Measurements from ENCODE around the gene SLC25A13.
"Not testable (repeated sequence)": the region's sequence is repeated elsewhere in the genome, so short reads cannot be mapped to it uniquely, and the experiment has no call there.

SLC25A13 gene

DNA sequence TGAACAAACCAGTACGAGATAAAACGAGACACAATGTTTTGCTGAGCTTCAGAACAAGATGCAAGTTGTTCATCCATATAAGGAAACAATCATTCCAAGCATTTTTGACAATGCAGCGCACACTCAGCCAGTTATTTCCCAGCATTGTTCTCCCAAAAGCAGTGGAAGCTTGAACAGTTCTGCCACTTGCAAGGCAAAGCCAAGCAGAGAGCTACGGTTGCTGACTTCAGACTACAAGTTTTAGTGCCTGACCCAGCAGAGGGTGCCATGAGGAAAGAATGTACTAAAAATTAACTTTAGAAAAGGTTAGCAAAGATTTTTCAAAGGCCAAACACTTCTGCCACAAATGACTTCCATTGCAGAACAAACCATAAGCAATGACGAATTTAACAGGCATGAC, 152.5 kb downstream of the SLC25A13 start:
- DNase-seq, result peak in 16 of 56 donors; percentile 2 to 35 (median 12)

DNA sequence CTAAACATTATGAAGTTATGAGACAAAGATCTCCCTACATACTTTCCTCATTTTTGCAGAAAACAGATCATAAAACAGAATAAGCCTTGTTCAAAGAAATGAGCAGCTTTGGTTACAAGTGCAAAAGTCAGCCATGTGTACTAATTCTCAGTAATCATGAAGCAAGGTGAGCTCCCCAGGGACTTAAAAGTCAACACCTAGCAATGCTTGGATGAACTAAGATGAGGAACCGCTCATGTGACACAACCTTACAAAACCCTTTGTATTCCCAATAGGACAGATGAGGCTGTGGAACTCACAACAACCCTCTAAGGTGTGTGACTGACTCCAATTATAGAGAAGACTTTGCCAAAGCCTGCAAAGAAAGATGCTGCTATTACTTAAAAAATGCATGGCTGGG, 154.5 kb downstream of the SLC25A13 start:
- no peak for DNase-seq

DNA sequence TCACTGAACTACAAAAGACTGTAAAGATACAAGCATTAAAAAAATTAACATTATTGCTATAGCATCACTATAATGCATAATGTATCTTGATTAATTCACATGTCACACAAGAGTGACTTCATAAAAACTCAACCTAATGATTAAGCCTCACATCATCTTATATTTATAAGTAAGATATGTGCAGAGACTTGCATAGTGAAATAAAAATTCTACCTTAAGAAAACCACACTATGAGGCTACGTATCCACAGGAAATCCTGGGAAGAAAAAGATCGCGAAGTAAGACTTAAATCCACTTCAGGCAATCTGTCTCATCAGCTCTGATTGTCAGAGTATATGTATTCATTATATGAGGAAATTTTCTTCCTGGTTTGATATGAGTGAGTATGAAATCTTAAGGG, 160.0 kb downstream of the SLC25A13 start:
- no peak for DNase-seq

DNA sequence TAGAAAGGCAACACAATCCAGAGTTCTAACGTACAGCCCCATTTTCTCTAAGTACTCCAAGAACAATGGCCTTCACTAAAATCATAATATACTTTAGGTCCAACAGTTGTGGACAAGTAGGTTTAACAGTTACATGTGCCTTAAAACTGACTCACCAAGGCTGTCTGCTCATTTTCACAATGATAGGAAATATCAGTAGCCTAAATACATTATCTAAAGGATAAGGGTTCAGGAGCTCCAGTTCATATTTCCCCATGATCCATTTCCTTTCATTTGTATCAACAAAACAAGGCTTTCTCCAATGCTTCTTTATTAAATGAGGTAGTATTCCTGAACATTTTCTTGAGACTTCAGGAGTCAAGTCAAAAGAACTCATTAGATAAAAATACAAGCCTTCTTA, 164.0 kb downstream of the SLC25A13 start:
- DNase-seq, result no peak

DNA sequence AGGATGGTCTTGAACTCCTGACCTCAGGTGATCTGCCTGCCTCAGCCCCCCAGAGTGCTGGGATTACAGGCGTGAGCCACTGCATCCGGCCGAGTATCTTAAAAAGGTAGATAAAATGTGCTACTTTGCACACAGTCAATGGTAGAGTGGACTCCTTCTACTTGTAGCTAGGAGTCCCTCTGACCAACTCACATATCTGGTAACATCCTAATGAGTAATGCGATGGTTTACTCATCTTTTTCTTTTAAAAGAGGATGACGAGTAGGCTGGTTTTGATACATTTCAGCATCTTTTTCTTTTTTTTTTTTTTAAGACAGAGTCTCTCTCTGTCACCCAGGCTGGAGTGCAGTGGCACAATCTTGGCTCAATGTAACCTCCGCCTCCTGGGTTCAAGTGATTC, 167.4 kb downstream of the SLC25A13 start:
- not testable (repeated sequence) for DNase-seq

DNA sequence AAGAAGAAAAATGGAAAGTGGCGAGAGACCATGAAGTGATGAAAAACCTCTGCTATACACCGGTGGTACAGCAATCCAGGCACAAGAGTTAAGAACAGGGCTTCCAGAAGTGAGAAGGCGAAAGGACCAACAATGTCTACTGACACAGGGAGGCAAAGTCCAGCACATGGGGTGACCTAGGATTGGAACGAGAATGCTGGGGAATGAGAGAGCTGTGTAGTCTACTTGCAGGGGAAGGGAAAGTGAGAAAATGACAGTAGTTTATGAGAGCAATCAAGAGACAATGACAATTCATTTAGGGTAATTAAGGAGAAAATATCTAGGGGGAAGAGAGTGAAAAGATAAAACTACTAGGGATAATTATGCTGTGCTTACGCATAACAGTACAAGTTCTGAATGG, 169.2 kb downstream of the SLC25A13 start:
- no peak for DNase-seq

DNA sequence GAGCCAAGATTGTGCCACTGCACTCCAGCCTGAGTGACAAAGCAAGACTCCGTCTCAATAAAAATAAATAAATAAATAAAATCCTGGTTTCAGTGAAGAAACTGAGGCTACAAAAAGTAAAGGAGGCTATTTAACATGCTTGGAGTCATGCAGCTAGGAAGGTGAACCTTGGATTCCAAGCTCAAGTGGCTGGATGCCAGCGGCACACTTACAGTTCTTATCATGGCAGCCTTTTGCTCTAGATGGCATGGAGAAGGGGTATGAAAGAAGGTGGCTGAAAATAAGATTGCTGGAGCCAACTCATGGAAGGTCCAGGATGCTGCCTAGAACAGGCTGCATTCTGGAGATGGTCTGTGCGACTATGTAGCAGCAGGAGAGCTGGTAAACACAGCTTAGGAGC, 170.0 kb downstream of the SLC25A13 start:
- no peak for DNase-seq

DNA sequence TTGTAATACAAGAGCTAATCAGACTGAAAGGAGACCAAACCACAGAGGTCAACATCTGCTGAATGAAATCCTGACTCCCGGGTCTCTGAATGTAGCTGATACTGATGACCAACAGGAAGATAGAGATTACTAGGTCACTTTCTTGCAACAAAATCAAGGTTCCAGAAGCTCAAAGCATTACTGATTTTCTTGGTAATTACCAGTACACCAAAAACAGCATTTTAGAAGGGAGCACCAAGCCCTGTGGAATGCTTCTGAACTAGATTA, 177.7 kb downstream of the SLC25A13 start:
- DNase-seq, result no peak

DNA sequence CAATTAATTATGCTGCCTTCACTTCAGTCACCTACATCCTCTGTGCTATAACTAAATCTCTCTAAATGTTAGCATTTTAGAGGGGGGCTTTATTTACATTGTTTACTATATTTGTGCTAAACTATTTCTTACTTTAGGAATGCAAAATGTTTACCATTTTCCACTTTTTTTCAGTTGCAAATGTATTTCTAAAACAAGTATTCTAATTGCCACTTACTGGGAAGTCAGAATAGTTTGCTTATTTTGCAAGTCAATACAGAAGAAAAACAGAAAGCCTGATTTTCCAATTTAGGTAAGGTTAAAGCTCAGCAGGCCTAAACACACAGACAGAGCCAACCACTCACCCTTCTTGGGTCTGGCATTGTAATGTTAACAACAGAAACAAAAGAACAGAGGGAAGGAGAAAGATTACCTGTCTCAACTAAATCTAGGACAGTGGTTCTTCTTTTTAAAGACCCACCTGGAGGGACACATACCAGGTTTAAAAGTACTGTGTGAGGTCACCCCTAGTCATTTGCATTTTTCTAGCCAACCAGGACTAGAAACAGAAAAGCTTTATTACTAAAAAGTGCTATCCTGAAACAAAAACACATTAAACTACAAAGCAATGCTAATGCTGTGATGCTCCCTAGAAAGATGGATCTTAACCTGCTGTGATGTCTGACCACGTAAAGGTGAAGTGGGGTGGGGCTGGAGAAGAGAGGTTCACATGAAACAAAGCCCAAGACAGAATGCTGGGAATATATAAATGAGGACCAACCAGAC, 178.2 kb downstream of the SLC25A13 start:
- no peak for DNase-seq

DNA sequence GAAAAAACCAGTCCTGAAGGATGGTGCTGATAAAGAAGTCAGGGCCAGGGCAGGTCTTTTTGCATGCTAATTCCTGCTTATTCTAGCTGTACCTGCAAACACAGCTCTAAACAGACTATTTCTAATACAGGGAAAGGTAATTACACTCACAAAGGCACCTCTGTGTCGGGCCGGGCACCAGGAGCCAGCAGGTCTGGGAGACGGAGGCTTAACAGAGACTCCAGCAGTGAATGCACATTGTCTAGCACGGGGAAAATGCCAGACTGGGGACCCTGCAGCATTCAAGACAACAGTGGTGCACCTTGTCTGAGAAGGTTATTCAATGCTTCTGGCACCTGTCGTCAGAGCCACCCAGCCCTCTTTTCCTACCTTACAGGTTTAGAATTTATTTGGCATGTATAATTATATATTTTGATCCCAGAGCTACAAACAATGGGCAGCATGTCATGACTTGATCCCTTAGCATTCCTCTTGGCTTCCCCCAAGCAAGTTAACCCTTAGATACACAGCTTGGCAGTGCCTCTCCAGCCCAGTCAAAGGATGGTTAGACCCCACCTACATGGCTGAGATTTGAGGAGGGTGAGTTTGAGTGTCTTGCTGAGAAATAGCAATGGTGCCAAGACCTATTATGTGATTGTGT, 185.2 kb downstream of the SLC25A13 start:
- DNase-seq, result no peak

DNA sequence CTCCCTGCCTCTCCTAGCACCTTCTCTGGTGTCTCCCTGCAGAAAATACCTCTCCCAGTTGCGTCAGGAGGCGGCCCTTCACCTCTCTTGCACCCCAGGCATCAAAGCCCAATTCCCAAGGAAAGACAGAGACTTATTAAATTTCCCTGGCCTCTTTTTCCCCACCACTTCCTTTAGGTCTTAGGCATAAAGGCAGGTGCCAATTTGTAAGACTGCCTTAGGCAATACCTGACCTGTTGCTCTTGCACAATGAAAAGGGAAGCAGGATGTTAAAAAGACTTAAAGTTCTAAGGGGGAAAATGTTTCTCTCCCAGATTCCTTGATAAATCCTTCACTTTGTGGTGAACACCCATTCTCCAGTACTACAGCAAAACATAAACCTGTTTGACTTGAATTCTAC, 186.7 kb downstream of the SLC25A13 start:
- no peak for DNase-seq

DNA sequence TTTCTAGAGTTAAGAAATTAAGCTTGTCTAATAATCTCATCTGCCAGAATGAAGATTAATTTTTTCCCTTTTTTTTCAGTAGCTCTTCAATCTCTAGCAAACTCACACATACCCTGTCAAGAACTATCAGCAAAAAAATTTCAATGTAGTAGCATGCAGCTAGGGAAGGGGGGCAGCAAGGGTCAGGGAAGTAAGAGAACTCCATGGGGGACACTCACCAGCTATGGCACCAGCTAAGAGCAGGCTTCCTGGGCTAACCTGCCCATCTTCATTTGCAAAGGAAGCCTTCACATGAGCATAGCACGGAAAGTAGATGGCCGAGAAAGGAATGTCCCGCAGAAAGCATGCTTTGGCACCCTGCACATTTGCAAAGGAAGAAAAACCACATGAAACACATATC, 190.4 kb downstream of the SLC25A13 start:
- DNase-seq, result no peak

DNA sequence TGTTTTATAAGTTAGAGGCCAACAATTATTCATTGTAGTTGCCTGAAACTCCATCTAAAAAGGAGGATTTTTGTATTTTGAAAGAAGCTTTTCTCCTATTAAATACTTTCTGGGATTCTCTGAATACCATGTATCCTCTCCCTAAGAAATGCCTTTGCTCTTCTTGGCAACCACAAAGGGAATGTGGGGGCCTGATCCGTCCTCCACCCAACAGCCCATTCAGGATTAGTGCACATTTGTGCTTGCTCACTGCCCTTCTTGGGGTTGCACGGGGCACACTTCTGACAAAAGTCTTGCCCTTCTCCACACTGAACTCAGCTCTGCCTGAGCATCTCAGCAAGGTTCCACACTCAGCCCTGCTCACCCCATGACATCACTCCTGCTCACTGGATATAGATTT, 194.2 kb downstream of the SLC25A13 start:
- DNase-seq, result no peak

DNA sequence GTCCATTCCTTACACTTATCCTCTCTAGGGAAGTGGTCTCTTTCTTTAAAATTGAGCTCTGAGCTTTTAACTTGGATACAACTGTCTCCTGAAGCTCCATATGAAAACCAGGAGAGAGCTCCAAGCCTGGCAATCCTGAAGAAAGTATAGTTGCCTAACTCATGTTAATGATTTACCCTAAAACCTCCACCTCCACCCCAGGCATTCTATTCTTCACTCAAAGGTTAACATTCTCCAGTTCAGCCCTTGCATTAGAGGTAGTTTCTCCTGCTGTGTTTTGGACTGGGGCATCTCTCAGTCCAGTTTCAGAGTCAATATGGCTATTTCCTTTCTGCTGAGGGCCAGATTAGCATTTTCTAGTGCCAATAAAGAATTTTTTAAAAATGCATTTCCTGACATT, 195.5 kb downstream of the SLC25A13 start:
- no peak for DNase-seq

DNA sequence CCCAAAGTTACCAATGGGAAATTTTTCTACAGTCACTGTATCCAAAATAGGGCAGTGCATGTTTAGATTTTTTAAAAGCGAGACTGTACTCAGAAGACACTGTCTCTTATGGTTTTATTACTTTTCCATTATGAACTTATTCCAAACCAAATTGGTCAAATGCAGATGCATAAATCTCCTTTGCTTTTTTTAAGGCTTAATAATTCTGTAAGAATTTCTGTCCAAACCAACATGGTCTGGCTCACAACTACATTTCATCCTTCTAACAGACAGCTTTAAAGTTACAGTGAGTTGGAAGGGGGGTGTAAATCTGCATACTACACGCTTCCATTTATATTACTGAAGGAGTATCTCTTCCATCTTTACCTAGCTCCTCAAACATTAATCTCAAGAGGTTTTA, 199.2 kb downstream of the SLC25A13 start:
- DNase-seq, result no peak

DNA sequence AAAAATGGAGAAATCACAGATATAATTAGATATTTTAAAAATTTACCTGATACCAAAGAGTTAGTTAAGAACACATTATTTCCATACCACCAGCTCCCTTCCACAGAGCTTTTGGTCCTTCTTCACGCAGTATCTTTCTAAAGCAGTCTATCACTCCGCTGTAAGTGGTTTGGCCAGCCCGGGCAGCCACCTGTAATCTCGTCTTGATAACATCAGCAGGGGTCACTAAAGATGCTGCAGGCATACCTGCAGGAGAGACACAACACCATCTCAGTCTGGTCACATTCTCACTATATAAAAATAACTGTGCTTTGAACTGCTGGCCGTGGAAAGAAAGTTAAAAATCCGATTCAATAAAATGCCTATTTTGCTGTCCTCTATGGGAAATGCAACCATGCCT, 200.1 kb downstream of the SLC25A13 start:
- DNase-seq, result no peak

DNA sequence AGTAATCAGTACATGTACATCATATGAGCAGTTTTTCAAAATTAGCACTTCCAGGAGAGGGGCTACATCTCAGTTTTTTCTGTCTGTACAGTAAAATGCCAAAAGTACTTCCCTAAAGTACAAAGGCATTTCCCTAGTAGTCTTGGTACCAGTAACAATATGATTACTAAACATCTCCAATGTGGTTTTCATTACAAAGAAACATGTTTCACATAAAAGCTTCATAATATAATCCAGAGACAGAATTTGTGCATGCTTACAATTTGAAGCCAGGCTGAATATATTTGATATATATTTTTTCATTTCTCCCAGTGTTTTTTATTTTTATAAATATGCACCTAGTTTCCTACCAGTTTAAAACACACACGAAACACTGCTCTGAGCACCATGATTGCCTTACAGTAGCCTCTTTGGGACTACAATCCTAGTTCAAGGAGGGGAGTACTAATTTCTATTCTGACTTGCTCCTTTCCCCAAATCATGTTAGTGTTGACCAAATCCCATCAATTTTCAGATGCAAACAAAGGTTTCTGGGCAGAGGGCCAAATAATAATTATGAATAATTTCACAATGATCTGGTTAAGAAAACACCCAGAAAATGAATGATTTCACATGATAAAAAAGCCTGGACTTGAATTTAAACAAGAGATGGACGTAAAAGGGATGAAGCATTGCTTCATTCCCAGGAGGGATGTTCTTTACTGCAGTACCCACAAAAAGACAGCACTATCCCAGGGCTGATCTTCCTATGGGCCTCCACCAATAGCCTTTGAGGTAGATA, 201.3 kb downstream of the SLC25A13 start:
- no peak for DNase-seq

DNA sequence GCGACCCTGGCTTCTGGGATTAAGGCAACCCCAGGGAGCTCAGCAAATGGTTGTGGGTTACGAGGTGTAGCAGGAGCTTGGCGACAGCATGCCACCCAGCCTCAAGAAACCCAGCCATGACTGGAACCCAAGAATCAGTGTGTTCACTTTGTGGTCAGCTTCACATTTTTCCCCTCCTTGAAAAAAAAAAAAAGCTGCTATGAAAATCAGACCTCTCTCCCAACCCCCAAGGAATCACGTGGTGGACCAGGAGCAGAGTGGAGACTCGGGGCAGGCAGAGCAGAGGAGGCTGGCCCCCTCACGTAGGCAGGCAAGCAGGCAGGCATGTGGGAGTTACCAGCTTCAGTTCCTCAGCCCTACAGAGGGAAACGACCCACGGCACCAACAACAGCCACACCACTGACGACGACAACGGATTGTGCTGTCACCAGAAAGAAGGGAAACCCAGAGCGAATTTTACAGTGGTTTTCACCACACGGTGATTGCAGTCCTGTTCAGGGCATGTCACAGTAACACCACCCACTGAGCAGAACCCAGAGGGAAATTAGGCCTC, 203.4 kb downstream of the SLC25A13 start:
- no peak for DNase-seq

DNA sequence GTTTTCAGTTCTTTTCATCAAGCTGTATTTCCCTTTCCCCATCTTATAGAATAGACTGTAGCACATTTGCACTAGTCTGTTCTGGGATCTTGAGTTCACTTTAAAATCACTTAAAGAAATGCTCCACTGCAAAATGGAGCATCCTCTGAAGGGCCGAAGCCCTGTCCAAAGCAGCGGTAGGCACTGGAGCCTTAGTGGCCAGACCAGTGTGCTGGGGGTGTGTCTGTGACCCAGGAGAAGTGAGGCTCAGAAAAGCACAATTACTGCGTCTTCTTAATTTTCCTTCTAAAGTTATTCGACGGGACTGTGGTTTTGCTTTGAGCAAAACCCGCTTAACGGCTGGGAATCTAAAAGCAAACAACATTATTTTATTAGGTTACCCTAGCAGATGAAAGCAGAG, 205.7 kb downstream of the SLC25A13 start:
- no peak for DNase-seq

DNA sequence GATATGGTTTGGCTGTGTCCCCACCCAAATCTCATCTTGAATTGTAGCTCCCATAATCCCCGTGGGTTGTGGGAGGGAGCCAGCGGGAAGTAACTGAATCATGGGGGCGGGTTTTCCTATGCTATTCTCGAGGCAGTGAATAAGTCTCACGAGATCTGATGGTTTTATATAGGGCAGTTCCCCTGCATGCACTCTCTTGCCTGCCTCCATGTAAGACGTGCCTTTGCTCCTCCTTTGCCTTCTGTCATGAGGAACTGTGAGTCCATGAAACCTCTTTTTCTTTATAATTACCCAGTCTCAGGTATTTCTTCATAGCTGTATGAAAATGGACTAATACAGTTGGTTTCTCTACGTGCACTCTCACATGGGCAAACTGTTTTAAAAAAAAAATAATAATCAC, 207.7 kb downstream of the SLC25A13 start:
- no peak for DNase-seq

DNA sequence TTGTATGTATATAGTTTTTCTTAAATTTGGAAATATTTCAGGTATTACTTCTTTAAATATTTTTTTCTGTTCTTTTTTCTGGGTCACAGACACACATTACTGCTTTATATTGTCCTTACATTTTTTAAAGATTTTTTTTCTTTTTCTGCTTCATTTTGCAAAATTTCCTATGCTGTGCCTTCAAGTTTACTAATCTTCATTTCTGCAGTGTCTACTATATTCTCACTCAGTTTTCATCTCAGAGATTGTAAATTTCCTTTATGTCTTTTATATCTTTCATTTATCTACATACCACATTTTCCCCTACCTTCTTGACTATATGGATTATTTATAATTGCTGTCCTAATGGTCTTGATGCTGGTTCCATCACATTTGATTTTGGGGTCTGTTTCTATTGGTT, 210.5 kb downstream of the SLC25A13 start:
- DNase-seq, result no peak

DNA sequence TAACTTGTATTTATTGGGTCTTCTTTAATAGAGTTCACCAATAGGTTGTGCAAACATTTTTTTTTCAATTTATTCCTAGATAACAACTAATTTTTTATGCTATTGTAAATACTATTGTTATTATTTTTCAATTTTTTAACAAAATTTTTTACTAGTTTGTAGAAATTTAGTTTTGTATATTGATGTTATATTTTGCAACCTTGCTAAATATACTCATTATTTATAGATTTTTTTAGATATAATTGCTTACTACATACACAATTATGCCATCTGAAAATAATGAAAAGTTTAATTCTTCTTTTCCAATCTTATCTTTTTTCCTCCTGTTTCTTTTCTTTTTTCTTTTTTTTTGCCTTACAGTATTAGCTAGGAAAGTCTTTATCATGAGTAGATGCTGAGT, 216.9 kb downstream of the SLC25A13 start:
- DNase-seq, result no peak

All from nucleus accumbens (tissue), 56 donors.